Keratinocyte (primary cell): ENCODE results near the gene MAPRE2. TPM values are rescaled to one million over a fixed set of nuclear protein-coding genes. Genes with fewer than 3 reads are reported as not detected.
A peak's percentile ranks its signal among the peaks of the same experiment; 100 is the strongest.

ENCODE experiments used
- DNase-seq: peaks from one replicate; pipeline ENCODE4 v3.0.0-alpha.2; 2011; ENCODE audit warnings: low read depth, missing footprints, low spot score
- FAIRE-seq: peaks from 2 replicates; lab custom pipeline; 2011; peaks lifted over from hg19 to GRCh38; lab: Jason Lieb, UNC
- H2AFZ ChIP-seq: 2 replicates; pipeline ENCODE4 v1.6.0; 2012; ENCODE audit warnings: low read length, control low read depth, inconsistent platforms; ENCODE audit not compliant: control insufficient read depth
- H3K27ac ChIP-seq: 2 replicates; pipeline ENCODE4 v1.5.1; 2011; ENCODE audit warnings: low read length; ENCODE audit not compliant: control insufficient read depth, insufficient read depth
- H3K27me3 ChIP-seq: 3 replicates; pipeline ENCODE4 v1.6.0; 2011; ENCODE audit warnings: low read length; ENCODE audit not compliant: control insufficient read depth, insufficient read depth; ENCODE audit errors: extremely low read depth
- H3K36me3 ChIP-seq, 2 experiments: 2 replicates in 1 of 2; 3 replicates in 1 of 2; pipeline ENCODE4 v1.5.1; 2011; ENCODE audit warnings: low read length in 2 of 2, mild to moderate bottlenecking in 1 of 2; ENCODE audit not compliant: control insufficient read depth in 2 of 2, insufficient read depth in 2 of 2; ENCODE audit errors: extremely low read depth in 1 of 2
- H3K4me1 ChIP-seq: 3 replicates; pipeline ENCODE4 v1.5.1; 2011; ENCODE audit warnings: low read length; ENCODE audit not compliant: control insufficient read depth, insufficient read depth; ENCODE audit errors: extremely low read depth
- H3K4me2 ChIP-seq: 3 replicates; pipeline ENCODE4 v1.6.0; 2011; ENCODE audit warnings: low read depth, low read length; ENCODE audit not compliant: control insufficient read depth, insufficient read depth; ENCODE audit errors: extremely low read depth
- H3K4me3 ChIP-seq, 3 experiments: fragments of 200-600 bp in 1 of 3; sonication (generic) in 1 of 3; 2 replicates in 2 of 3; 3 replicates in 1 of 3; pipeline ENCODE4 v1.5.1; 2011 to 2016; ENCODE audit warnings: low read length in 3 of 3, mild to moderate bottlenecking in 3 of 3, control low read depth in 2 of 3, inconsistent platforms in 1 of 3, low read depth in 1 of 3, mixed read lengths in 1 of 3, mixed run types in 1 of 3, moderate library complexity in 1 of 3; ENCODE audit not compliant: control insufficient read depth in 2 of 3, insufficient read depth in 2 of 3; ENCODE audit errors: extremely low read depth in 1 of 3
- H3K79me2 ChIP-seq: 2 replicates; pipeline ENCODE4 v1.6.0; 2012; ENCODE audit warnings: low read length; ENCODE audit not compliant: control insufficient read depth, insufficient read depth
- H3K9ac ChIP-seq: 3 replicates; pipeline ENCODE4 v1.6.0; 2011; ENCODE audit warnings: low read length; ENCODE audit not compliant: control insufficient read depth, insufficient read depth; ENCODE audit errors: extremely low read depth
- H3K9me1 ChIP-seq: 3 replicates; pipeline ENCODE4 v1.6.0; 2011; ENCODE audit warnings: low read length; ENCODE audit not compliant: control insufficient read depth, insufficient read depth; ENCODE audit errors: extremely low read depth
- H3K9me3 ChIP-seq: 2 replicates; pipeline ENCODE4 v1.5.1; 2012; ENCODE audit warnings: low read depth, low read length; ENCODE audit not compliant: control insufficient read depth
- H4K20me1 ChIP-seq: 3 replicates; pipeline ENCODE4 v1.6.0; 2011; ENCODE audit warnings: low read length; ENCODE audit not compliant: control insufficient read depth, insufficient read depth; ENCODE audit errors: extremely low read depth
- CTCF ChIP-seq, 3 experiments: IDR thresholded peaks in 1 of 3; conservative IDR thresholded peaks in 1 of 3; optimal IDR thresholded peaks in 1 of 3; 2 replicates in 2 of 3; 3 replicates in 1 of 3; pipeline versions ENCODE3 to v1.5.1; 2011; ENCODE audit warnings: low read length in 3 of 3, mild to moderate bottlenecking in 3 of 3, moderate library complexity in 2 of 3, control low read depth in 1 of 3, inconsistent platforms in 1 of 3; ENCODE audit not compliant: insufficient read depth in 2 of 3; ENCODE audit errors: extremely low read depth in 1 of 3
- EZH2 ChIP-seq: IDR thresholded peaks from one replicate; pipeline ENCODE4 v1.6.1; 2012; ENCODE audit warnings: inconsistent platforms, mild to moderate bottlenecking, low read length, moderate library complexity
- dilution Hi-C: fragments of 300-500 bp; cut with MboI; formaldehyde crosslinking; loops from one replicate; pipeline ENCODE4 v1.7.0; 2020; ENCODE audit warnings: low sequenced_read_pairs; ENCODE audit not compliant: extremely low pct_ligation_motif_present
- polyA plus RNA-seq, 5 experiments: library from polyadenylated mRNA; depleted of rRNA in 3 of 5; stranded (reverse) in 3 of 5; stranded (forward) in 1 of 5; unstranded in 1 of 5; fragments of >200 nt; gene quantifications; 1 replicate in 1 of 5; 2 replicates in 3 of 5; 3 replicates in 1 of 5; pipeline versions ENCODE4 v1.2.1 to v1.2.3, GENCODE V29; 2011 to 2012; ENCODE audit warnings: missing spikeins in 2 of 5, low read depth in 1 of 5, low replicate concordance in 1 of 5

The MAPRE2 gene
- polyA plus RNA-seq, 1 donor (not counting 4 experiments of a cell fraction or from before 2014, with no cell fraction given), result 14.2 TPM

- TF ChIP-seq EZH2 (no peak), CTCF (optimal IDR thresholded peaks at IDR 0.05 in 1 of 3, IDR thresholded peaks at IDR 0.05 in 1 of 3, conservative IDR thresholded peaks at IDR 0.05 in 1 of 3; ENCODE audit: extremely low read depth in 1 of 3, insufficient read depth in 2 of 3, low read length in 3 of 3) (no peak)
- Histone ChIP-seq H3K27ac (no peak overlapping the region), H3K9me3 (no peaks in the 10 kb centered on the region), H3K9me1 (no peaks in the 10 kb centered on the region), H4K20me1 (no peaks in the 10 kb centered on the region), H3K4me3 (no peak overlapping the region), H3K9ac (no peak overlapping the region), H2AFZ (no peak overlapping the region), H3K4me1 (peaks cover 11% of the 10 kb centered on the region), H3K79me2 (no peaks in the 10 kb centered on the region), H3K4me2 (peak overlapping the region; percentile 73), H3K27me3 (no peaks in the 10 kb centered on the region), H3K36me3 (no peaks in the 10 kb centered on the region)
- FAIRE-seq (no peak), DNase-seq (no peak)
- dilution Hi-C loops, result no loop called here
Observed at GRCh38 chr18:35080058-35080457, 38.8 kb downstream of the MAPRE2 start.

DNA sequence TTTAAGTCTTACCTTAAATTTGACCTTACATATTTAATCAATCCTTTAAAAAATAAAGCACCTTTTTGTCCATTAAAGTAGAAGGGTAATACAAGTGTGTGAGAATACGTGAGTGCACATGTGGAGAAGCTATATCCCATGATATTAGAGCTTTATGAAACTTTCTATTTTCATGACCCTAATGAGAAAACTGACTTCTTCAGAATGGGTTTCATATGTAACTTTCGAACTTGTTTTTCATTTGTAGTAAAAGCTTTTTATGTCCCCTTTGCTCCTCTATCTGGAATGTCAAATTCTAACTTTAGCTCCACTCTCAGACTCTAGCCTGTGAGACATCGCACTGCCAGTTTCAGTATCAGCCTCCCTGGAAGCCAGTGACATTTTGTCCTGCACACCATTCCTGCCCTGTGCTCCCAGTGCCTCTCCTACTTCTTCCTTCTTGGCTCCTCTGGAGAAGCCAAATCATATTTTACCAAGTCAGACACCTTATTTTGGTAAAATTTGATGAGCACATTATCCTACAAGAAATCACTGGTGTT lies 42.0 kb downstream of the MAPRE2 start:
- no peaks in the 10 kb centered on the region for H3K79me2 ChIP-seq
- no peak overlapping the region for H2AFZ ChIP-seq
- H4K20me1 ChIP-seq, result no peaks in the 10 kb centered on the region
- H3K36me3 ChIP-seq, result no peaks in the 10 kb centered on the region
- no peaks in the 10 kb centered on the region for H3K27me3 ChIP-seq
- dilution Hi-C loops, result no loop called here
- FAIRE-seq, result no peak
- H3K9me3 ChIP-seq, result no peaks in the 10 kb centered on the region
- no peak for TF ChIP-seq EZH2
- no peak for TF ChIP-seq CTCF (optimal IDR thresholded peaks at IDR 0.05 in 1 of 3, IDR thresholded peaks at IDR 0.05 in 1 of 3, conservative IDR thresholded peaks at IDR 0.05 in 1 of 3; ENCODE audit: extremely low read depth in 1 of 3, insufficient read depth in 2 of 3, low read length in 3 of 3)
- peaks cover 3% of the 10 kb centered on the region for H3K4me1 ChIP-seq
- no peaks in the 10 kb centered on the region for H3K9me1 ChIP-seq
- no peak overlapping the region for H3K4me2 ChIP-seq
- no peak overlapping the region for H3K9ac ChIP-seq
- H3K4me3 ChIP-seq, result no peak overlapping the region
- no peak for DNase-seq
- no peak overlapping the region for H3K27ac ChIP-seq
